Measurements from ENCODE around the gene GK2. TPM values are rescaled to one million over a fixed set of nuclear protein-coding genes. Genes with fewer than 3 reads are reported as not detected.

Gene GK2
- total and polyA plus RNA-seq, 2 experiments from 2014 or later: not detected

DNA sequence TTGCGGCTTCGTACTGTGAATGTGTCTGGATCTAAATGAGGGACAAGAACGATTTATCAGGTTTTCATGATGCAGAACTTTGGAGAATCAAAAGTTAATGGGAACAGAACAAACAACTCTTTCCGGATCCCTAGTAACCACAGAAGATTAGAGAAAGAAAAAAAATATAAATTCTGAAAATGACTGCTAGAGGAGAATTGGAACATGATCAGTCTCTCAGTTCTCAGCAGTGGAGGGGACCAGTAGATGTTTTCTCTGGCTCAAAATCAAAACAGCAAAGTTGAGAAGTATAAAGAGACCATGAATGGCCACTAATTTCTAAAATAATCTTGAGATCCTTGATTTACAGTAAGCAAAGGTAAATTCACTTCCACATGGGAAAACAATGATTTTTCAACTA lies 38.1 kb upstream of the GK2 start:
- H3K36me3 ChIP-seq (replicated peaks; ENCODE audit: insufficient read depth, low read depth): no peaks in the 10 kb centered on the region
- no peak for DNase-seq (ENCODE audit: low spot score)
- WGBS (ENCODE audit: low lambda C conversion rate, missing lambda C conversion rate): 88% methylated on average over 4 of the region's 4 CpGs
- no peaks in the 10 kb centered on the region for H3K27me3 ChIP-seq
- no peak overlapping the region for H3K4me3 ChIP-seq
- H4K20me1 ChIP-seq (ENCODE audit: insufficient read depth, poor library complexity, severe bottlenecking): no peaks in the 10 kb centered on the region
- H3K9me3 ChIP-seq (ENCODE audit: low read depth): no peaks in the 10 kb centered on the region
- H2AFZ ChIP-seq: no peak overlapping the region
- no peaks in the 10 kb centered on the region for H3K79me2 ChIP-seq
- TF ChIP-seq, protein P1, sequence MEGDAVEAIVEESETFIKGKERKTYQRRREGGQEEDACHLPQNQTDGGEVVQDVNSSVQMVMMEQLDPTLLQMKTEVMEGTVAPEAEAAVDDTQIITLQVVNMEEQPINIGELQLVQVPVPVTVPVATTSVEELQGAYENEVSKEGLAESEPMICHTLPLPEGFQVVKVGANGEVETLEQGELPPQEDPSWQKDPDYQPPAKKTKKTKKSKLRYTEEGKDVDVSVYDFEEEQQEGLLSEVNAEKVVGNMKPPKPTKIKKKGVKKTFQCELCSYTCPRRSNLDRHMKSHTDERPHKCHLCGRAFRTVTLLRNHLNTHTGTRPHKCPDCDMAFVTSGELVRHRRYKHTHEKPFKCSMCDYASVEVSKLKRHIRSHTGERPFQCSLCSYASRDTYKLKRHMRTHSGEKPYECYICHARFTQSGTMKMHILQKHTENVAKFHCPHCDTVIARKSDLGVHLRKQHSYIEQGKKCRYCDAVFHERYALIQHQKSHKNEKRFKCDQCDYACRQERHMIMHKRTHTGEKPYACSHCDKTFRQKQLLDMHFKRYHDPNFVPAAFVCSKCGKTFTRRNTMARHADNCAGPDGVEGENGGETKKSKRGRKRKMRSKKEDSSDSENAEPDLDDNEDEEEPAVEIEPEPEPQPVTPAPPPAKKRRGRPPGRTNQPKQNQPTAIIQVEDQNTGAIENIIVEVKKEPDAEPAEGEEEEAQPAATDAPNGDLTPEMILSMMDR (IDR thresholded peaks at IDR 0.05; ENCODE audit: poor library complexity): no peak
- TF ChIP-seq EZH2 (IDR thresholded peaks at IDR 0.05; ENCODE audit: borderline replicate concordance) (no peak), EZH2phosphoT487 (IDR thresholded peaks at IDR 0.05; ENCODE audit: low read depth, severe bottlenecking, unreplicated experiment) (no peak)
- no peak overlapping the region for H3K27ac ChIP-seq
- no peaks in the 10 kb centered on the region for H3K4me1 ChIP-seq (ENCODE audit: insufficient read depth)
- H3K4me2 ChIP-seq: no peak overlapping the region
- H3K9me2 ChIP-seq (replicated peaks; ENCODE audit: insufficient read depth): no peaks in the 10 kb centered on the region

DNA sequence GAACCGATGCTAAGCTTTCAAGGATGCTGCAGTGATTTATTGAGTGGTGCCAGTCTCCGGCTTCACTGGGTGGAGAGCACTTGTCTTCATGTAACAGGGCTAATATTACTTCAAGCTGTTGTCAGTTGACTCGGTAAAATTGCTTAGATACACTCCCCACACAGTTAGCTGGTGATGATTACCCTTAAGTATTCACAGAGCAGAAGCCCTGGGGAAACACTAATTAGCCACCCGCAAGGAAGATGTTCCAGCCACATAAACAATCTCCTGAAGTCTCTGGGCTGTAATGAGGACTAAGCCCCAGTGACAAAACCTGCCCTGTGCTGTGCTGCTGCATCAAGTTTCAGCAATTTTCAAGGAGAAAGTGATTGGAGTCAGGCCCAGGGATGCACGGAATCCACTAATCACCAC lies 37.3 kb upstream of the GK2 start:
- Histone ChIP-seq H2AFZ (no peak overlapping the region), H3K4me1 (ENCODE audit: insufficient read depth) (no peaks in the 10 kb centered on the region), H3K27ac (no peak overlapping the region), H3K27me3 (no peaks in the 10 kb centered on the region), H4K20me1 (ENCODE audit: insufficient read depth, poor library complexity, severe bottlenecking) (no peaks in the 10 kb centered on the region), H3K79me2 (no peaks in the 10 kb centered on the region), H3K4me3 (no peak overlapping the region), H3K4me2 (no peak overlapping the region), H3K9me2 (replicated peaks; ENCODE audit: insufficient read depth) (no peaks in the 10 kb centered on the region), H3K36me3 (replicated peaks; ENCODE audit: insufficient read depth, low read depth) (no peaks in the 10 kb centered on the region), H3K9me3 (ENCODE audit: low read depth) (no peaks in the 10 kb centered on the region)
- TF ChIP-seq EZH2 (IDR thresholded peaks at IDR 0.05; ENCODE audit: borderline replicate concordance): no peak
- no peak for TF ChIP-seq EZH2phosphoT487 (IDR thresholded peaks at IDR 0.05; ENCODE audit: low read depth, severe bottlenecking, unreplicated experiment)
- TF ChIP-seq, protein P1 (IDR thresholded peaks at IDR 0.05; ENCODE audit: poor library complexity): no peak
- whole genome bisulfite sequencing (ENCODE audit: low lambda C conversion rate, missing lambda C conversion rate): 28% methylated on average over 5 of the region's 5 CpGs
- no peak for DNase-seq (ENCODE audit: low spot score)

DNA sequence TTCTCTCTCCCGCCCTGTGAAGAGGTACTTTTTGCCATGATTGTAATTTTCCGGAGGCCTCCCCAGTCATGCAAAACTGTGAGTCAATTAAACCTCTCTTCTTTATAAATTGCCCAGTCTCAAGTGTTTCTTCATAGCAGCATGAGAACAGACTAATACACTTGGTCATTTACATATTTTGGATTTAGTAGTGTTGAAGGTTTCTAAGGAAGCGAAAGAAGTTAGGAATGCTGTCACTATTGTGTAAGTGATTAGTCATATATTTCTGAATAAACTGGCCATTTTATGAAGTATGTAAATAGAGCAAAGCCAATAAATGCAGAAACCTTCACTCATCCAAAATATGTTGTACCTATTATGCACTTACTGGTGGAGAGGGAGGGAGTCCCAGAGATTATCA lies 34.4 kb upstream of the GK2 start:
- Histone ChIP-seq H3K4me2 (no peak overlapping the region), H3K79me2 (no peaks in the 10 kb centered on the region), H3K27me3 (no peaks in the 10 kb centered on the region), H4K20me1 (ENCODE audit: insufficient read depth, poor library complexity, severe bottlenecking) (no peaks in the 10 kb centered on the region), H3K4me1 (ENCODE audit: insufficient read depth) (no peaks in the 10 kb centered on the region), H3K4me3 (no peak overlapping the region), H3K9me3 (ENCODE audit: low read depth) (no peaks in the 10 kb centered on the region), H2AFZ (no peak overlapping the region), H3K36me3 (replicated peaks; ENCODE audit: insufficient read depth, low read depth) (no peaks in the 10 kb centered on the region), H3K9me2 (replicated peaks; ENCODE audit: insufficient read depth) (no peaks in the 10 kb centered on the region), H3K27ac (no peak overlapping the region)
- TF ChIP-seq EZH2 (IDR thresholded peaks at IDR 0.05; ENCODE audit: borderline replicate concordance): no peak
- no peak for TF ChIP-seq EZH2phosphoT487 (IDR thresholded peaks at IDR 0.05; ENCODE audit: low read depth, severe bottlenecking, unreplicated experiment)
- TF ChIP-seq, protein P1 (IDR thresholded peaks at IDR 0.05; ENCODE audit: poor library complexity): no peak
- DNase-seq (ENCODE audit: low spot score): no peak
- WGBS (ENCODE audit: low lambda C conversion rate, missing lambda C conversion rate): 97% methylated on average over 3 of the region's 3 CpGs

DNA sequence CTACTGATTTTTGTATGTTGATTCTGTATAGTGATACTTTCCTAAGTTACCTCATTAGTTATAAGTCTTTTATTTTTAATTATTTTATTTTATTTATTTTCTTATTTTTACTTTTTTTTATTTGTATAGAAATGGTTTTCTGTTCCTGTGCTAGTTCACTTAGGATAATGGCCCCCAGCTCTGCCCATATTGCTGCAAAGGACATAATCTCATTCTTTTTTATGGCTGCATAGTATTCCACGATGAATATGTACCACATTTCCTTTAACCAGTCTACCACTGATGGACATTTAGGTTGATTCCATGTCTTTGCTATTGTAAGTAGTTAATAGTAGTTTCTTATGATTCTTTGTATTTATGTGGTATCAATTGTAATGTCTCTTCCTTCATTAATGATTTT lies 31.5 kb upstream of the GK2 start:
- H3K9me2 ChIP-seq (replicated peaks; ENCODE audit: insufficient read depth): no peaks in the 10 kb centered on the region
- no peaks in the 10 kb centered on the region for H3K4me1 ChIP-seq (ENCODE audit: insufficient read depth)
- no peak overlapping the region for H3K27ac ChIP-seq
- H3K36me3 ChIP-seq (replicated peaks; ENCODE audit: insufficient read depth, low read depth): no peaks in the 10 kb centered on the region
- no peak overlapping the region for H3K4me3 ChIP-seq
- no peaks in the 10 kb centered on the region for H3K27me3 ChIP-seq
- TF ChIP-seq, protein P1 (IDR thresholded peaks at IDR 0.05; ENCODE audit: poor library complexity): no peak
- H3K4me2 ChIP-seq: no peak overlapping the region
- 96% methylated on average over 1 of the region's 1 CpG for WGBS (ENCODE audit: low lambda C conversion rate, missing lambda C conversion rate)
- H3K79me2 ChIP-seq: no peaks in the 10 kb centered on the region
- H4K20me1 ChIP-seq (ENCODE audit: insufficient read depth, poor library complexity, severe bottlenecking): no peaks in the 10 kb centered on the region
- H2AFZ ChIP-seq: no peak overlapping the region
- DNase-seq (ENCODE audit: low spot score): no peak
- H3K9me3 ChIP-seq (ENCODE audit: low read depth): no peaks in the 10 kb centered on the region

All from hepatocyte (in vitro differentiated cells).